Panc1 (cell line): ENCODE data around the gene PGS1.

Experiments used
- CTCF ChIP-seq: fragments of 450-650 bp; IDR thresholded peaks from 2 replicates; pipeline ENCODE4 v1.5.1; 2017; ENCODE audit warnings: mild to moderate bottlenecking
- POLR2AphosphoS5 ChIP-seq: IDR thresholded peaks from 2 replicates; pipeline ENCODE4 v1.6.1; 2012; ENCODE audit warnings: mild to moderate bottlenecking, low read depth, low read length, moderate library complexity
- REST ChIP-seq, 2 experiments: IDR thresholded peaks; 2 replicates each; pipeline ENCODE4 v1.6.1; 2011 to 2012; ENCODE audit warnings: low read depth in 2 of 2, control low read depth in 1 of 2, low read length in 1 of 2, mild to moderate bottlenecking in 1 of 2, moderate library complexity in 1 of 2; ENCODE audit not compliant: insufficient read depth in 1 of 2
- SIN3A ChIP-seq: IDR thresholded peaks from 2 replicates; pipeline ENCODE4 v1.6.1; 2012; ENCODE audit warnings: low read depth, mild to moderate bottlenecking, low read length, moderate library complexity, borderline replicate concordance; ENCODE audit not compliant: insufficient read depth
- TCF7L2 ChIP-seq: IDR thresholded peaks from 2 replicates; pipeline ENCODE4 v1.6.1; 2011; ENCODE audit warnings: mild to moderate bottlenecking, low read depth, low read length, inconsistent platforms

- TF ChIP-seq CTCF (no peak), SIN3A (no peak), POLR2AphosphoS5 (no peak), REST (IDR thresholded peaks at IDR 0.05; ENCODE audit: insufficient read depth in 1 of 2, low read depth in 2 of 2, low read length in 1 of 2) (no peak), TCF7L2 (no peak)
Measured at GRCh38 chr17:78427140-78427539, 48.7 kb downstream of the PGS1 start.
